LNCAP (cell line): ENCODE measurements around the gene SORBS1.

Source experiments
- TF ChIP-seq, protein P1 (sequence below): fragments of 450-650 bp; IDR thresholded peaks from 2 replicates; pipeline ENCODE4 v1.5.1; 2017; ENCODE audit warnings: mild to moderate bottlenecking

SORBS1 gene

DNA sequence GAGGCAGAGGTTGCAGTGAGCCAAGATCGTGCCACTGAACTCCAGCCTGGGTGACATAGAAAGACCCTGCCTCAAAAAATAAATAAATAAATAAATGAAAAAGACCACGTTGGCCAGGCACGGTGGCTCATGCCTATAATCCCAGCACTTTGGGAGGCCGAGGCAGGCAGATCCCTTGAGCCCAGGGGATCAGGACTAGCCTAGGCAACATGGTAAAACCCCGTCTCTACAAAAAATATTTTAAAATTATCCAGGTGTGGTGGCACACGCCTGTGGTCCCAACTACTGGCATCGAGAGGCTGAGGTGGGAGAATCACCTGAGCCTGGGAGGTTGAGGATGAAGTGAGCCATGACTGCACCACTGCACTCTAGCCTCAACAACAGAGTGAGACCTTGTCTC, 153.6 kb downstream of the SORBS1 start:
- TF ChIP-seq, protein P1, sequence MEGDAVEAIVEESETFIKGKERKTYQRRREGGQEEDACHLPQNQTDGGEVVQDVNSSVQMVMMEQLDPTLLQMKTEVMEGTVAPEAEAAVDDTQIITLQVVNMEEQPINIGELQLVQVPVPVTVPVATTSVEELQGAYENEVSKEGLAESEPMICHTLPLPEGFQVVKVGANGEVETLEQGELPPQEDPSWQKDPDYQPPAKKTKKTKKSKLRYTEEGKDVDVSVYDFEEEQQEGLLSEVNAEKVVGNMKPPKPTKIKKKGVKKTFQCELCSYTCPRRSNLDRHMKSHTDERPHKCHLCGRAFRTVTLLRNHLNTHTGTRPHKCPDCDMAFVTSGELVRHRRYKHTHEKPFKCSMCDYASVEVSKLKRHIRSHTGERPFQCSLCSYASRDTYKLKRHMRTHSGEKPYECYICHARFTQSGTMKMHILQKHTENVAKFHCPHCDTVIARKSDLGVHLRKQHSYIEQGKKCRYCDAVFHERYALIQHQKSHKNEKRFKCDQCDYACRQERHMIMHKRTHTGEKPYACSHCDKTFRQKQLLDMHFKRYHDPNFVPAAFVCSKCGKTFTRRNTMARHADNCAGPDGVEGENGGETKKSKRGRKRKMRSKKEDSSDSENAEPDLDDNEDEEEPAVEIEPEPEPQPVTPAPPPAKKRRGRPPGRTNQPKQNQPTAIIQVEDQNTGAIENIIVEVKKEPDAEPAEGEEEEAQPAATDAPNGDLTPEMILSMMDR = no peak

DNA sequence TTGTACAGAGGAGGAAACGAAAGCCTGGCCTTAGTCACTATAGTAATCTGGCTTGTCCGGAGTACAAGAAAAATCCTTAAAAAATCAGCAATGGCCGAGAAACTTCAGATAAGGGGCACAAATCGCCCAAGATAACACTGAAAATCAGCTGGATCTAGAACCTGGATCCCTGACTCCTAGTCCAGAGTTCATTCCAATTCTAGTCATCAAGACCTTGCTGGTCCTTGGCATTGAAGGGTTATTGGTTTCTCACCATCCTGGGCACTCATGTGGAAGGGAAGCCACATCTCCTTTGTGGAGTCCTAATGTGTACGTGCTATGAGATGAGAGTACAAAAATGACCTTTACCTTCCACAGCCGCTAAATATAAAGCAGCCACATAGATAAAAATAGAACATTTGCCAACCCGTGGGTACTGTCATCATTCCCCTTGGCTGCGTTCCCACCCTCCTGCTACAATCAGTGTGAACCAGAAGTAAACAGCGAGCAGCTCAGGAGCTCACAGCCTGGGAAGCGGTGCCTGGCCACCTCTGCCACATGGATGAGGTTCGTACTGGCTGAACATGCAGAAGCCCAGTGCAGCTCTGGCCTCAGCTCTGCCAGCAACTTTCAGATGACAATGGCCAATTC, 154.4 kb downstream of the SORBS1 start:
- TF ChIP-seq, protein P1 = no peak

DNA sequence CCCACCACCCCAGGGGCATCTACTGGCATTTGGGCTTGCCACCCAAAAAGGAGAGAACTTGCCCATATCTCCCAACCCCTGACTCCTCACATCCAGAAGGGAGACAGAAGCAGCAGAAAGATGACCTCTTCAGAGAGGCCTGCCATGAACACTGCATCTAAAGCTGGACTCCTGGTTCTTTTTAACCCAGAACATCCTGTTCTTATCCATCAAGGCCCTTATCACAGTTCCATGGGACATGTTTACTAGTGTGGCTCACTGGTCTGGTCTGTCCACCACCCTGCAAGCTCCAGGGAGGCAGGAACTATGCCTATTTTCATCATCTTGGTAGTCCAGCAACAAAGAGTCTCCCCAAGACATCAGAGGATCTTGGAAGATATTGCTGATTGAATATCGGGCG, 155.5 kb downstream of the SORBS1 start:
- TF ChIP-seq, protein P1 = no peak

DNA sequence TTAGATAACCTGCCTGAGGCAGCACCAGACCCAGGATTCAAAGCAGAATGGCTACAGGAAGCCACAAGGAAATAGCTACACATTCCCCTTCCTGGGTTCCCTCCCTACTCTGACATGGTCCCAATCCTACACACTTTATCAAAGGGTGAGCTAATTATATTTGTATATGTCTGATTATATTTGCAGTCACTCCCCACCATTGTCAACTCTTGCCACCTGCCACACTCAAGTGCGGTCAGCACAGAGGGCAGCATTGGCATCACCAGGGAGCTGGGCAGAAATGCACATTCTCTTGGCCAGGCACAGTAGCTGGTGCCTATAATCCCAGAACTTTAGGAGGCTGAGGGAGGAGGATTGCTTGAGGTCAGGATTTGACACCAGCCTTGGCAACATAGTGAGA, 156.3 kb downstream of the SORBS1 start:
- TF ChIP-seq, protein P1 = no peak

DNA sequence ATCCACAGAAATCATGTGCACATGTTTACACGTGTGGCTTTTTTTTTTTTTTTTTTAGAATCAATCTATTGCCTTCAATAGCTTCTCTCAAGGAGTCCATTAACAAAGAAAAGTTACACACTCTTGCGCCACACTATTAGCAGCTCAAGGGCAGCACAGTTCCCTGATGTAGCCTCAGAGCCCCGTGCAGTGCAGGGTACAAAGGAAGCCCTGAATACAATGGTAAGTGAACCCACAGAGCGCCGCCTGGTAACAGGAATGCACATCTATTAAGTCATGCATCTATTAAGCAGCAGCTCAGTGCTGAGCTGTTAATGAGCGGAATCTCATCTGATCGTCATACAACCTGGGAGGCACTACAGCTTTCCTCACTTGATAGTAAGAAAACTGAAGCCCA, 156.7 kb downstream of the SORBS1 start:
- TF ChIP-seq, protein P1 = no peak

DNA sequence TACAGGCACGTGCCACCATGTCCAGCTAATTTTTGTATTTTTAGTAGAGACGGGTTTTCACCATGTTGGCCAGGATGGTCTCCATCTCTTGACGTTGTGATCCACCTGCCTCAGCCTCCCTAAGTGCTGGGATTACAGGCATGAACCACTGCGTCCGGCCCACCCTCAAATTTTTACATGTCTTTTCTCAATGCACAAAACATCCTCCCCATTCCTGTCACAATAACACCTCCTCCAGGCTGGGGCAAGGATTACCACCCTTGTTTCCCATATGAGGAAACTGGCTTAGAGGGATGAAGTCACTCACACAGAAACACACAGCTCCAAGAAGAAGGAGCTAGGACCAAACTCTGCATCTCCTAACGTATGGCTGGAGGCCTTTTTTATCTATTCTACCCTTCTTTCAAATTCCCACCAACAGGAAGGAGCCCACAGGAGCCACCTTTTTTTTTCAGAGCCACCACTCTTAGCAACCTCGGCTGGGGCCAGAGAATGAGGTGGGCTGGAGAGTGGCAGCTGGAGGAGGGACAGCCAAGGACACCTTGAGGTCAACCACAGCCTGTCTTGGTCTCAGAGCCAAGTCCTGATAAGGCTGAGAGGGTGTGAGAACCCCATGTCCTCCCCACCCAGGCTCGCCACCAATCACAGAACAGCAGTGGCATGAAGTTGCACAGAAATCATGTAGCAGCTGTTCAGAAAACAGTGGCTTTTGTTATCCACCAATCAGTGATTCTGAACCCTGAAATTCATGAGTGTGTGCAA, 157.3 kb downstream of the SORBS1 start:
- TF ChIP-seq, protein P1 = no peak

DNA sequence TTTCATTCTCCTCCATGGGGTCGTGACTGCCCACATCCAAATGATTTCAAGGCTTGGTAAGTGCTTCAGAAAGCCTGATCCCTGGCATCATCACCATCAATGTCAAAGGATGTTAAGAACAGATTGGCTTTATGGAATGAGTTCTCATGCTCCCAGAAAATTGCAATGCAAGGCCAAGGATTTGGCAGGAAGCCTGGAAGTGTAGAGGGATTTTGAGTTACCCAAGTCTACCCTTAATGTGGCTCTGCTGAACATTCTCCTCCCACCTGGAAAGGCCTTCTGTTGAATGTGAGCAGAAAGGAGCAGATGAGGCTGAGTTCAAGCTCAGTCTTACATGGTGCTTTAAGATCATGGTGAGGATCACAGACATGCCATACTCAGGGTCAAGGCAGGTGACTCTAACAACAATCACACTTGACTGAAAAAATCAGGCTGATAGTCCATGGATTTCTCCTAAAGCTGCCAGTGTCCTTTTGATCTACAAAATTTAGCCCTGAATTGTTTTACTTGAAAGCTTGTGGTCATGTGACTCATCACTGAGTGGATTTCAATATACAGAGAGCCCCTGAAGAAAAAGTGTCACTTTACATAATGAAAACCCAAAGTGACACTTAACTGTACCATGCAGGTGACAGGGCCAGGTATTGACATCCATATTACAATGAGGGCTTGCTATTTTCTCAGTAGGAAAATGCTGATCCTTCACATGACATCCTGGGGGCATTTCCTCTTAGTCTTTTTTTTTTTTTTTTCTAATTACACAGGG, 159.3 kb downstream of the SORBS1 start:
- TF ChIP-seq, protein P1 = no peak
